ENCODE measurements around the gene BHMT. TPM values are rescaled to one million over a fixed set of nuclear protein-coding genes. Genes with fewer than 3 reads are reported as not detected.
A peak's percentile ranks its signal among the peaks of the same experiment; 100 is the strongest.

BHMT gene
- total RNA-seq, 1 donor from 2014 or later, result 0.34 TPM

- no peaks in the 10 kb centered on the region for H3K36me3 Mint-ChIP-seq
- peaks cover 10% of the 10 kb centered on the region for H3K4me1 Mint-ChIP-seq (ENCODE audit: unreplicated experiment)
- TF ChIP-seq CTCF (conservative IDR thresholded peaks at IDR 0.05), result no peak
- H3K9me3 Mint-ChIP-seq, result no peaks in the 10 kb centered on the region
- no peak overlapping the region for H3K4me3 Mint-ChIP-seq
- H3K27me3 Mint-ChIP-seq, result peaks cover 56% of the 10 kb centered on the region
- no peak overlapping the region for H3K27ac Mint-ChIP-seq
- DNase-seq (ENCODE audit: extremely low spot score, unreplicated experiment), result no peak
These were observed 4.4 kb upstream of the BHMT start for GRCh38 chr5:79107020-79107796.

- Mint-ChIP-seq H3K9me3 (no peaks in the 10 kb centered on the region), H3K36me3 (peaks cover 3% of the 10 kb centered on the region), H3K4me3 (no peak overlapping the region), H3K27me3 (peaks cover 65% of the 10 kb centered on the region), H3K4me1 (ENCODE audit: unreplicated experiment) (peaks cover 10% of the 10 kb centered on the region), H3K27ac (no peak overlapping the region)
- TF ChIP-seq CTCF (conservative IDR thresholded peaks at IDR 0.05), result no peak
- DNase-seq (ENCODE audit: extremely low spot score, unreplicated experiment), result no peak
These were observed 3.5 kb upstream of the BHMT start for GRCh38 chr5:79108086-79108485.

- Mint-ChIP-seq H3K36me3 (peaks cover 3% of the 10 kb centered on the region), H3K27ac (no peak overlapping the region), H3K9me3 (no peaks in the 10 kb centered on the region), H3K4me3 (no peak overlapping the region), H3K4me1 (ENCODE audit: unreplicated experiment) (peaks cover 10% of the 10 kb centered on the region), H3K27me3 (peaks cover 72% of the 10 kb centered on the region)
- no peak for DNase-seq (ENCODE audit: extremely low spot score, unreplicated experiment)
- no peak for TF ChIP-seq CTCF (conservative IDR thresholded peaks at IDR 0.05)
These were observed 2.8 kb upstream of the BHMT start for GRCh38 chr5:79108792-79109191.

GRCh38 chr5:79109527-79110492 is 1.8 kb upstream of the BHMT start:
- DNase-seq (ENCODE audit: extremely low spot score, unreplicated experiment), result no peak
- peak; percentile 67 for TF ChIP-seq CTCF (conservative IDR thresholded peaks at IDR 0.05)
- peaks cover 10% of the 10 kb centered on the region for H3K4me1 Mint-ChIP-seq (ENCODE audit: unreplicated experiment)
- no peaks in the 10 kb centered on the region for H3K9me3 Mint-ChIP-seq
- H3K36me3 Mint-ChIP-seq, result peaks cover 3% of the 10 kb centered on the region
- H3K27me3 Mint-ChIP-seq, result peaks cover 80% of the 10 kb centered on the region
- no peak overlapping the region for H3K4me3 Mint-ChIP-seq
- H3K27ac Mint-ChIP-seq, result no peak overlapping the region

GRCh38 chr5:79111960-79112702 is 522 bp downstream of the BHMT start:
- H3K4me3 Mint-ChIP-seq, result peak overlapping the region; percentile 76
- no peak for TF ChIP-seq CTCF (conservative IDR thresholded peaks at IDR 0.05)
- peaks cover 85% of the 10 kb centered on the region for H3K27me3 Mint-ChIP-seq
- H3K4me1 Mint-ChIP-seq (ENCODE audit: unreplicated experiment), result peaks cover 5% of the 10 kb centered on the region
- no peak overlapping the region for H3K27ac Mint-ChIP-seq
- DNase-seq (ENCODE audit: extremely low spot score, unreplicated experiment), result no peak
- no peaks in the 10 kb centered on the region for H3K9me3 Mint-ChIP-seq
- H3K36me3 Mint-ChIP-seq, result peaks cover 3% of the 10 kb centered on the region

Data from type B pancreatic cell (in vitro differentiated cells).